Fibroblast of skin of right quadriceps (primary cell): Measurements from ENCODE around the gene SREK1IP1.
"Not testable (repeated sequence)": the region's sequence is repeated elsewhere in the genome, so short reads cannot be mapped to it uniquely, and the experiment has no call there.

Experiments used
- DNase-seq: peaks from one replicate; pipeline ENCODE4 v3.0.0-alpha.2; 2013

SREK1IP1 gene

DNA sequence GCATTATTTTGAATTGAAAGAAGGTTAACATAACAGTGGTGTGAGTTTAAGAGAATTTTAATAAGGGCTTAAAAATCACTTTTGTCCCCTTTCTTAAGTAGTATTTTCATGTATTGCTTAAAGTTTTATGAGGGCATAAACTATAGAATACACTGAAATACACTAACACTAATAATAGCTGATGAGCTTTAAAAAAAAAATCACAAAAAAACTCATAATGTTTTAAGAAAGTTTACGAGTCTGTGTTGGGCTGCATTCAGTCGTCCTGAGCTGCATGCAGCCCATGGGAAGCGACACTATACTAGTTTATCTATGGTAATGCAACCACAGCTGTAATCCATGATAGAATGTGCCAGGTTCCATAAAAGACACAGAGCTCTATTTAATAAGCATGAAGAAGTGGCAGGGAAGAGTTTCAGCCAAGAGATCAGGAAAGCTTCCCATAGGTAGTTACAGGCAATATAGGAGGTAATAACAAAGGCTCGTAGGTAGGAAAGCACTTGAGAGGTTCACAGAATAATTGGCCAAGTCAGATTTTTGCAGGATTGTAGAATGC lies 4.5 kb downstream of the SREK1IP1 start:
- no peak for DNase-seq

DNA sequence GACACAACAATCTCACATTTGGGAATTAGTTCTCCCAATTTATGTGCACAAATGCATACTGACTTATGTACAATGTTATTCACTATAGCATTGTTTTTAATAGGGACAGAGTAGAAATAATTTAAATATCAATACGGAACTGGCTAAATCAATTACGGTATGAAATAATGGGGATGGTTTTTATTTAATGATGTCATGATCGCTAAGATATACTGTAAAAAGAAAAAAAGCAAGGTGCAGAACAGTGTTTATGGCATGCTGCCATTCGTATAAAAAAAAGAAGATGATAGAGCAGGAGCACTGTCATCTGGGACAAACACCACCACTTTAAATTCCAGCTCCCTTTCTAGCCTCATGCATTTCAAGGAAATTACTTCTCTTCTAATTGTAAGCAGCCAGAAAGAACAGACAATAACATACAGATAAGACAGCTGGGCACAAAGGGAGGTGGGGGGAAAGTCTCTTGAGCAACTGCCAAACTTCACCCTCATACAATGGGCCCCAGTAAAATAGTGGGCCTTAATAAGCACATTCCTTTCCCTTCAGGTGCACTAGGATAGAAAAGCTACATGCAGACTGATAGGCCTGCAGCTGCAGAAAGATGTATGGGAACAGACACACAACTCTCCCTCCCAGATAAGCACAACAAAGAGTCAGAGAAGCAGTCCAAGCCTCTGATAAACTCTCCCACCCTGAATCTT lies 8.4 kb downstream of the SREK1IP1 start:
- DNase-seq = no peak

DNA sequence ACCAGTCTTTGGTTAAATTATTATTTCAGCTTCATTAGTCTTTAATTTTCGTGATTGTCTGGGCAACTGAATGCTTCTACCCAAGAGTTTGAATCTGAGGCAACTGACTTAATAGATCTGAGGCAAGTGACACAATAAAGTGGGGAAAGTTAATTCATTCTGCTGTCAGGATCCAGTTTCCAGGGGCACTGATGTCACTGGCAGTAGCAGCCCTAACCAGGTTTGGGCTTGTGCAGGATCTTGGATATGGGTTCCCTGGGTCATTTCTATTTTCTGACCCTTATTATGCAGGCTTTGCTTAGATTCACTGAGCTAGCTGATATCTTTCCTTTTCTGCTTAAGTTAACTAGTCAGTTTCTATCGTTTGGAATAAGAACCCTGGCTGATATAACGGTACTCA lies 9.6 kb downstream of the SREK1IP1 start:
- no peak for DNase-seq

DNA sequence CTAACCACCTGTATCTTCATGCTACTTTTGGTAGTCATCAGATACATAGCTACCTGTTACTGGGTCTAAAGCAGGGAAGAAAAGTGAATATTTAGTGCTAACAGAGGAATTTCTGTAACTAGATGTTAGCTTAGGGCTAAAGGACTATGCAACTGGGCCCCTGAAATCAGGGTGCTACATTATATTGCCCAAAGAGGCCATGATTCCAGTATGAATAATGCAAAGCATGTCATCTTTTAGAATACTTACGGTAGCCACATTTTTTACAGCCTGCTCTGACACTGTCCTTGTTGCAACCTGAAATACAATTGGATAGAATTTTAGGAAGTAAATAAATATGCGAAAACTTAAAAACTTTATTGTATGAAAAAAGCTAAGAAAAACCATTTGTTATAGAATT lies 14.4 kb downstream of the SREK1IP1 start:
- DNase-seq = no peak

DNA sequence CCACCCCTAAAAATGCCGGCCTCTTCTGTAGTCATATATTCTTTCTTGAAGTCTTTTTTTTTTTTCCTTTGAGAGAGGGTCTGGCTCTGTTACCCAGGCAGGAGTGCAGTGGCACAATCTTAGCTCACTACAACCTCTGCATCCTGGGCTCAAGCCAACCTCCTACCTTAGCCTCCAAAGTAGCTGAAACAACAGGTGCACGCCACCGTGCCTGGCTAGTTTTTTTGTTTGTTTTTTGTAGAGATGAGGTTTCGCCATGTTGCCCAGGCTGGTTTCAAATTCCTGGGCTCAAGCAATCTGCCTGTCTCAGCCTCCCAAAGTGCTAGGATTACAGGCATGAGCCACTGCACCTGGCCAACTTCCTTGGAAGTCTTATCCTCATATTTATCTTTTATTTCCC lies 19.1 kb downstream of the SREK1IP1 start:
- no peak for DNase-seq

DNA sequence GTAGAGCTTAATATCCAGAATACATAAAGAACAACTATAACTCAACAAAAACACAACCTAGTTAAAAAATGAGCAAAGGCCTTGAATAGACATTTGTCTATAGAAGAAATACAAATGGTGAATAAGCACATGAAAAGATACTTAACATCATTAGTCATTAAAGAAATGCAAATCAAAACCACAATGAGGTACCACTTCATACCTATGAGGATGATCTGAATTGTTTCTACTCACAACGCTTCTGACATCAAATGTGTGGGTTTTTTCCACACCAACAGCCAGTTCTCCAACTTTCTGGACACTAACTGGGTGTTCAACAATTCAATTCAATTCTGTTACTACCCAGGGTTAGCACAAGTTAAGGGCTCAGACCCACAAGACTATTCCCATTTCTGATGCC lies 22.0 kb downstream of the SREK1IP1 start:
- DNase-seq = peak; percentile 5

DNA sequence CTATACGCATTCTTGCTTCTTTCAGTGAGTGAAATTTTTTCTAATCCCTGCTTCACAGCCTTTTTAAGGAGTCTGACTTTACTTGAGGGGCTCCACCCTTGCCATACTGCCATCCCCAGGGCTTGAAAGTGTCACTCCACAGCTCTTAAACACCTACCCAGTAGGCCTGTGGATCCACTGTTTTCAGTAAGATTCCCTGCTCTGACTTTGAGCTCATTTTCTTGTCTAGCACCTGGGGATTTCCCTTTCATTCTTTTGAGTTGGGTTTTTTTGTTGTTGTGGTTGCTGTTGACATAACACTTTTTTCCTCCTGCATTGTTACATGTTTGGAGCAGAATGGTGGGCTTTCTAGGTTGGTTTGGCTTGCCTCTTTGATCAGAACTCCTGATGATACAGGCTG lies 23.6 kb downstream of the SREK1IP1 start:
- DNase-seq = no peak

DNA sequence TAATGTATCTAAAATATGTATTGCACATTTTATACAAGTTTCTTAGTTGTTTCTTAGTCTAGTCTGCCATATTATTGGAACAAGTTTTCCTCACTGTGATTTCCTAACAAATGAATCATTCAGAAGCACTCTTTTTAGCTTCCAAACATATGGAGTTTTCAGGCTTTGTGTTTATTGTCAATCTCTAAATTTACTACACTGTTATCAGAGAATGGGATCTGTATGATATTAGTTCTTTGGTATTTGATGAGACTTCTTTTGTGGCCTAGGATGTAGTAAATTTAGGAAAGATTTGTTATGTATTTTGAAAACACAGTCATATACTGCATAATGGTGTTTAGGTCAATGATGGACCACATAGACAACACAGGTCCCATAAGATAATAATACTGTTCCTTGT lies 25.7 kb downstream of the SREK1IP1 start:
- DNase-seq = peak; percentile 19

DNA sequence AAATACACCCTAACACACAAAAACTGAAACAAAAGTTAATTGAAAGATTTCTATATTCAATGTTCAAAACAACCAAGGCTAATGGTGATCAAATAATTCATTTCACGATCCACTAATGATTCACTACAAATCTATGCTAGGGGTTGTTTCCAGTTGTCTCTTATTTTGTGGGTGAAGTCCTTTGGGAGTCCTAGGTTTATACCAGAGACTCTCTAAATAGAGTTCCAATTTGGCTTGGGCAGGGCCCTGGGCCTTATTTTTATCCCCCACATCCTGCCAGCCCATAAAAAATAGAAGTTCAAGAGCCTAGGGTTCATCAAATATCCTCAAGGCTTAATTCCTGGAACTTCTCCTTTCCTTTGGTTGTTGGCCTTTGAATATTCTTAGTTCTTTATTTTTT lies 26.1 kb downstream of the SREK1IP1 start:
- no peak for DNase-seq

DNA sequence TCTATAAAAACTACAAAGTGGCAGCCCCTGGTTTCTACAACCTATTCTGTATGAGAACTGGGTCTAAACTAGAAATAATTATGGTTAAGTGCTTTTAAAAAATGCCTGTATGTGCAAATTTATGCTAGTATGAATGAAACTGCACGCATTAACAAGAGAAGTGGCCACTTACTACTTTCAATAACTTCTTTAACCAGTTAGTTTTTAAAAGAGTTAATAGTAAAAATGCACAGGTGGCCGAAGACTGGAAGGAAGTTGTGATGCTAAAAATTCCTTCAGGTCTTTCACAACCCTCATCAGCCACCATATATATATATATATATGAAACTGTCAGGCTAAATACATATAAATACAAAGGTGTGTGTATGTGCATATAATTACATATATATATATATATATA lies 41.3 kb downstream of the SREK1IP1 start:
- DNase-seq = no peak

DNA sequence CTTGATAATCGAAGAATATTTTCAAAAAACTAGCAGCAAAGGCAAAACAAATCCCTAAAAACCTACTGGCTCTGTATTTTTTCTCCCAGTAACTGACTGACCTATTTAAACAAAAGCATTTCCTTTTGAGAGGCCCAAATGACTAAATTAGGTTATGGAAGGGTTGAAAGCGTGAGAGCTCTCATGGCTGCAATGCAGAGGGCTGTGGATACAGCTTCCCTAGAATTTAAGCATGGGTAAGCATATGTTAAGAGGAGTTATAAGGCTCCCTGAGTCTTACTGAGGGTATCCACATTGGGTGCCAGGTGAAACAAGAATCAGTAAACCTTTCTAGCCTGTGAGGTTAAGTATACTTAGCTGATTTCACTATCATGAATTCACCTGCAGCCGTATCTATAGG lies 45.9 kb downstream of the SREK1IP1 start:
- no peak for DNase-seq

DNA sequence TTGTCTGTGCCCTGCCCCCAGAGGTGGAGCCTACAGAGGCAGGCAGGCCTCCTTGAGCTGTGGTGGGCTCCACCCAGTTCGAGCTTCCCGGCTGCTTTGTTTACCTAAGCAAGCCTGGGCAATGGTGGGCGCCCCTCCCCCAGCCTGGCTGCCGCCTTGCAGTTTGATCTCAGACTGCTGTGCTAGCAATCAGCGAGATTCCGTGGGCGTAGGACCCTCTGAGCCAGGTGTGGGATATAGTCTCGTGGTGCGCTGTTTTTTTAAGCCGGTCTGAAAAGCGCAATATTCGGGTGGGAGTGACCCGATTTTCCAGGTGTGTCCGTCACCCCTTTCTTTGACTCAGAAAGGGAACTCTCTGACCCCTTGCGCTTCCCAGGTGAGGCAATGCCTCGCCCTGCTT lies 54.0 kb downstream of the SREK1IP1 start:
- not testable (repeated sequence) for DNase-seq

DNA sequence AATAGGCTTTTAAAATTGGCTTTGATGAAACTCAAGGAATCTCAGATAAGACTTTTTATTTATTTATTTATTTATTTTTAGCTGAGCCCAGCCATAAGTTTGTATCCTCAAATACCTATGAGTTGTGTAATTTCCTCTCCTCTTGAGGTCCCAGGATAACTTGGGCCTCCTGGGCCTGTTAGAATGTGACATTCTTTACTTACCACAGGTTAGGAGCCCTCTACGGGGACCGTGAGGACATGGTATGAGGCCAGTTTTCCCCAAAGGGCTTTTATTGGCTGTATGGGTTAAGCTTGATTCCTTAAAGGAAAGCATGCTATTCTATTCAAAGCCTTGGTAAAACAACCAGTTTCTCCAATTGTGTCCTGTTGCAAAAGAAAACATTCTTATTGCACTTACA lies 61.3 kb downstream of the SREK1IP1 start:
- no peak for DNase-seq

DNA sequence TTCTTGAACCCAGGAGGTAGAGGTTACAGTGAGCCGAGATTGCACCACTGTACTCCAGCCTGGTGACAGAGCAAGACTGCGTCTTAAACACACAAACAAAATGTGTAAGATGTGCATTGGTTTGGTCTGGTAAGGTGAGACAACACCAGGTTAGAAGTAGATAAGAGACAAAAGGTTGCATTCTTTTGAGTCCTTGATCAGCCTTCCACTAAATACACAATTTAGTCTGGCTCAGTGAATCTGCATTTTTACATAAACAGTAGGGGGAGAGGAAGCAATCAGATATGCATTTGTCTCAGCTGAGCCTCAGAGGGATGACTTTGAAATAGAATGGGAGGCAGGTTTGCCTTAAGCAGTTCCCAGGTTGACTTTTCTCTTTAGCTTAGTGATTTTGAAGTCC lies 62.4 kb downstream of the SREK1IP1 start:
- DNase-seq = not testable (repeated sequence)

DNA sequence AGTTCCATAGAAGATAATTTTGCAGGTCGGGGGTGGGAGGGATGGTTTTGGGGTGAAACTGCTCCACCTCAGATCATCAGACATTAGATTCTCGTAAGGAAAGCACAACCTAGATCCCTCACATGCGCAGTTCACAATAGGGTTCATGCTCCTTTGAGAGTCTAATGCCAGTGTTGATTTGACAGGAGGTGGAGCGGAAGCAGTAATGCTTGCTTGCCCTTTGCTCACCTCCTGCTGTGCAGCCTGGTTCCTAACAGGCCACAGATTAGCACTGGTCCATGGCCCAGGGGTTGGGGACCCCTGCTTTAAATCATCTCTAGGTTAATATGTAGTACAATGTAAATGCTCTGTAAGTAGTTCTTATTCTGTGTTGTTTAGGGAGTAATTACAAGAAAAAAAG lies 67.7 kb downstream of the SREK1IP1 start:
- DNase-seq = no peak

DNA sequence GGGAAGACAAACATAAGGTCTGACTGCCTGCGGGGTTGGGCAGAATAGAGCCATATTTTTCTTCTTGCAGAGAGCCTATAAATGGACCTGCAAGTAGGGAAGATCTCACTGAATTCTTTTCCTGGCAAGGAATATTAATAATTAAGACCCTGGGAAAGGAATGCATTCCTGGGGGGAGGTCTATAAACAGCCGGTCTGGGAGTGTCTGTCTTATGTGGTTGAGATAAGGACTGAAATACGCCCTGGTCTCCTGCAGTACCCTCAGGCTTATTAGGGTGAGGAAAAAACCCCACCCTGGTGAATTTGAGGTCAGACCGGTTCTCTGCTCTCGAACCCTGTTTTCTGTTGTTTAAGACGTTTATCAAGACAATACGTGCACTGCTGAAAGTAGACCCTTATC lies 72.1 kb downstream of the SREK1IP1 start:
- not testable (repeated sequence) for DNase-seq

DNA sequence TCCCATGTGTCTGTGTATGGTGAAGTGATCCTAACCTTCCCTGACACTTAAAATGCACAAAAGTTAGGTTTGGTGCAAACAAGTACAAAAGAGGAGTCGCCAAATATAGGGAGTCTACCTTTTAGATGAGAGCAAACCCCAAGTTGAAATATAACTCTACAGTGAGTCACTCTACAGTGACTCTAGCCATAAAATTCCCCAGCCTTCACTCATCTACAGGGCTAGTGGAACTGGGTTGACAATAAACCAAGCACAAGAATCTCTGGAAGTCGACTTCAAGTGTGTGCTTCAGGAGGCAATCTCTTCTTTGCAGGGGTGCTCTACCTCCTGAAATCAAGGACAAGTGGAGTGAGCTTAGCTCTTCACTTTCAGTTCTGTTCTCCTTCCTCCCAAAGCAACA lies 74.9 kb downstream of the SREK1IP1 start:
- DNase-seq = no peak

DNA sequence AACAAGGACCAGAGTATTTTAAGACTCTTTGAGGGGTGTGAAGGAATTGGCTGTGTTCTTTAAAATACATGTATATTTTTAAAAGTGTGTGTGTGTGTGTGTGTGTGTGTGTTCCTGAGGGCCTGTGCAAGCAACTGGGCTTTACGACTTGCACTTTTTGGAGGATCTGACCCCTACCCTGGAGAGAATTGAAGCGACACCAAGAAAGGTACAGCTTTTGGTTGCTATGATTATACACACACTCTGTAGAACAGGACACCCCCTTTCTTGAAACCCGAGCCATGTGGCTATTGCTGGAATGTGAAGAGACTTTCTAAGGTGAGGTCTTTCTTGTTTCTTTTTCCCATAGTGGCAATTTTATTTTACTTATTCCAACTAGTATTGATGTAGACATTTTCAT lies 77.2 kb downstream of the SREK1IP1 start:
- no peak for DNase-seq

DNA sequence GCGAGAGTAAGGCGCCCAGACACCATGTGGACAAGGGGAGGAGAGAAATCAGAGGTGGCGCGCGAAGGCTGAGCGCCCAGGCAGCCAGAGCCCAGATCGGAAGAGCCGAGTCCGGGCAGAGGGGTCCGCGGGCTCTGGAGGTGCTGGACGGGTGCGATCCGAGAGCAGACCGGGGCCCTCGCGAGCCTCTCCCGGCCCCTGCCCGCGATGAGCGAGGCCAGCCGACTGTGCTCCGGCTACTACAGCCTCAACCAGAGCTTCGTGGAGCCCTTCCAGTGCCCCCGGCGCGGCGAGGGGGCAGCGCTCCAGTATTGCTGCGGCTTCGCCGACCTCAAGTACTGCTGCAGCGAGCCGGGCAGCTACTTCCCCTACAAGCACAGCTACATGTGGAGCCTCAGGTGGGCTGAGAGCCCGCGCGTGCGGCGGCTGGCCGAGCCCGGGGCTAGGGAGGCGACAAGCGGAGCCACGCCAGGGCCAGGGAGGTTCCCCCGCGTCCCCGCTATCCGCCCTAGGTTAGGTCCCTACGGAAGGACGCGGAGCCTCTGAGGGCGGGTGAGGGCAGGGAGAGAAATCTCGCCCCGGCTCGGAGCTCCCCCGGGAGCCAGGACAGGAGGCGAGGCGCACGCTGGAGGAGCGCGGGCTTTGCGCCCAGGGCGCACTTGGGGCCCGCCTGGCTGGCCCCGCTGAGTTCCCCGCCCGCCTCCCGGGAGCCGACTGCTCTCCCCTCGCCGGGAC lies 77.9 kb downstream of the SREK1IP1 start, which contains the start of gene SHISAL2B:
SHISAL2B (plus strand) TSS at position 87 of the 735 bp plus-strand sequence; CDS start at position 208, 121 bp downstream.
- DNase-seq = no peak

DNA sequence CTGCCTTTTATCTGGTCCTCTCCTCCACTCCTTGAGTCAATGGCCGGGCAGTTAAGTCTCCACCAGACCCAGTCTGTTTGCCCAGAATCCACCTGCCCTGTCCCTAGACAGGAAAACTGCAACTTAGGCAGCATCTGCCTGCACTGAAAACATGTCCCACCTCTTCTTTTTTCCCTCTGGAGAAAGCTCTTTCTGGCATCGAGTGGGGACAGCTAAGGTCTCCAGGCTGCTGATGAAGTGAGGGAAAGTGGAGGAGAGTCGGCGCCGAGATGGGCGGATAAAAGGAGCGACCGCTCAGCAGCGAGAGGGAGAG lies 78.4 kb downstream of the SREK1IP1 start:
- no peak for DNase-seq

DNA sequence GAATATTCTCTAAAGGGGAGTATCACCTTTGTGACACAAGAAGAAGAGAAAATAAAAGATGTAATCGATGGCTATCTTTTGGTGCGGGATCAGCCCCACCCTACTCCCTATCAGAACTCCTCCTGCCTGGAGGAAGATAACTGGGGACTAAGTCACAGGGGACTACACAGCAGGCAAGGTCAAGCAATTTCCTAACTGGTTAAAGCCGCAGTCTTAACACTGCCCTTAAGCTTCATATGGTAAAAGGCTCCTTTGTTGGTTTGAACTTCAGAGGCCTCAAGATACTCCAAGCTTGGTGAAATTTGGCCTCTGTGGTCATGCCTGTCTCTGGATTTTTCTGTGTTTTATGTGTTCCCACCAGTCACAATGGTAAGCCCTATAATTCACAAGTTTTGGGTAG lies 79.5 kb downstream of the SREK1IP1 start:
- no peak for DNase-seq

DNA sequence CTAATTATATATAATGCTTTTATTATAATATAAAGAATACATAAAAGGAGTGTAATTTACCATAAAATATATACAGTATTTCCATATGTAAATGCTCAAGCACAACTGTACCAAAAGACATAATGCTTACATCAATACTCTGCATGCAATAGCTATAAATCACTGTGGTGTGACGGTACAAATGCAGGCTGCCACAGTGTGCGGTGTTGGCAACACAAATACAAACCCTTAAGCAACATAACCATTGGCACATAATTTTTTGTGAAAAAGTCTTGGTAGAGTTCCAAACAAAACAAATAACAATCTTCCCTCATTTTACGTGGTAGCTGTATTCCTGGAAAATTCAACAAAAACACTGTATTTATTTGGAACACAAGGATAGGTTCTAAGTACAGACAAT lies 80.1 kb downstream of the SREK1IP1 start:
- DNase-seq = no peak

DNA sequence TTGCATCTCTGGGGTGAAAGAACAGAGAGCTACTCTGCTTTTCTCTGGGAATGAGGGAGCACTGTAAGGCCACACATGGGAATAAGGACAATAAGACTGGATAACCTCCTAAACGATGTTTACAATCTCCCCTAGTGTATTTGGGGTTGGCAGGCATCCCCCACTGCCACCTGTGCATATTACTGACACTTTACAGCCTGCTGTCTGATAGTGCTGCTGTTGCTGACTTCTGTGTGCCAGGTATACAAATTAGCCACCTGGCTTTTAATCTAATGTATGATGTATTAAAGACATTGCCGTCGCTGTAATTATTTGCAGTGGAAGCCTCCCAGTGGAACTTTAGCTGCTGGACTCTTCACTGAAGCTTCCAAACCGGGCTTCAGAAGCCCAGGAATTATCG lies 82.6 kb downstream of the SREK1IP1 start:
- no peak for DNase-seq

DNA sequence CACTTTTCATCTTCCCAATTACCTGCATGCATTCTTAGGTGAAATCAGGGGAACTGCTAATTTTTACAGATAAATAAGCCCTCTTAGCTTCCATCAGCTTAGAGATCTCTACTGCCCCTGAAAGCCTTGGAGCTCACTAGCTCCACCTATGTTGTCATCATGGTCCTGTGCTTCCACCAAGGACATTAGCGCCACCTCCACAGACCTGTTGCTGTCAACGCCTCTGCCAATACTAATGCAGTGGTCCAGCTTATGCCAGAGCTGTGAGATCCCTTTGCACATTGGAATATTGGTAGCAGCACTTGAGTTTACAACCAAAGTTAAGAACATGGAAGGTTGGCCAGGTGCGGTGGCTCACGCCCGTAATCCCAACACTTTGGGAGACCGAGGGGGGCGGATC lies 85.9 kb downstream of the SREK1IP1 start:
- no peak for DNase-seq

DNA sequence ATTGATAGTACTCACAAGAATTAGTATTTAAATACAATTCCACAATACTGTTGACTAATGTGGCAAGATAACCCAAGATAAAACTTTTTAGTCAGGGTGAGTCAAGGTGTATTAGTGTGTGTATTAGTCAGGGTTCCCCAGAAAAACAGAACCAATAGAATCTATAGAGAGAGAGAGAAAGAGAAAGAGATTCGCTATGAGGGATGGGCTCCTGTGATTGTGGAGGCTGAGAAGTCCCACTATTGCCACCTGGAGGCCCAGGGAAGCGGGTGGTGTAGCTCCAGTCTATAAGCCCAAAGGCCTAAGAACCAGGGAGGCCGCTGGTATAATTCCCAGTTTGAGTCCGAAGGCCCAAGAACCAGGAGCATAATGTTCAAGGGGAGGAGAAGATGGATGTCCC lies 88.2 kb downstream of the SREK1IP1 start:
- no peak for DNase-seq
